WI38 (cell line): ENCODE measurements around the gene NR2F6.

Experiments used
- H3K4me3 ChIP-seq: 2 replicates; pipeline ENCODE4 v1.5.1; 2011; ENCODE audit warnings: low read depth, mild to moderate bottlenecking, control low read depth, low read length
- CTCF ChIP-seq: IDR thresholded peaks from 2 replicates; pipeline ENCODE4 v1.5.1; 2012; ENCODE audit warnings: low read depth, mild to moderate bottlenecking, control low read depth, low read length

The NR2F6 gene

GRCh38 chr19:17268754-17269153 is 23.0 kb upstream of the NR2F6 start:
- TF ChIP-seq CTCF = no peak
- no peak overlapping the region for H3K4me3 ChIP-seq

GRCh38 chr19:17266975-17267788 is 21.5 kb upstream of the NR2F6 start, which contains the start of gene BABAM1:
BABAM1 (plus strand) TSS chr19:17267443; CDS start chr19:17268807, 1,364 bp downstream.
- peak within 1 kb of the TSS; percentile 100 for H3K4me3 ChIP-seq
- no peak for TF ChIP-seq CTCF

- no peak for TF ChIP-seq CTCF
- H3K4me3 ChIP-seq = no peak overlapping the region
These were observed 20.9 kb upstream of the NR2F6 start for GRCh38 chr19:17266589-17266974.

GRCh38 chr19:17266026-17266425 is 20.3 kb upstream of the NR2F6 start:
- no peak for TF ChIP-seq CTCF
- no peak overlapping the region for H3K4me3 ChIP-seq

GRCh38 chr19:17264641-17264979 is 18.9 kb upstream of the NR2F6 start, which contains the start of gene USHBP1:
USHBP1 (minus strand) TSS chr19:17264745; CDS start chr19:17264299, 446 bp downstream.
- H3K4me3 ChIP-seq = no peak within 1 kb of the TSS
- TF ChIP-seq CTCF = no peak

- TF ChIP-seq CTCF = no peak
- H3K4me3 ChIP-seq = no peak overlapping the region
These were observed 18.3 kb upstream of the NR2F6 start for GRCh38 chr19:17263712-17264640.
